Activated T-helper 1 cell treated with anti-CD3 and anti-CD28 coated beads, Interleukin-12 subunit alpha, Interleukin-12 subunit beta, Interleukin-2, Interleukin-4 antibody, amounts not matched to agents 30 ng/mL and 10 ng/mL and 1 ng/mL, durations not matched to agents 14 hours and 24 hours and 36 hours (primary cell): ENCODE data around the gene TRPC4. TPM values are rescaled to one million over a fixed set of nuclear protein-coding genes. Genes with fewer than 3 reads are reported as not detected.

ENCODE experiments used
- DNase-seq: peaks from one replicate; pipeline ENCODE4 v3.0.0; 2021; ENCODE audit warnings: low spot score
- H3K27ac Mint-ChIP-seq: one replicate; pipeline ENCODE4 v1.8.0; 2021; ENCODE audit warnings: mild to moderate bottlenecking, mixed read lengths
- H3K27me3 Mint-ChIP-seq: one replicate; pipeline ENCODE4 v1.8.0; 2022; ENCODE audit warnings: mild to moderate bottlenecking, moderate library complexity, mixed read lengths; ENCODE audit not compliant: insufficient read depth
- H3K36me3 Mint-ChIP-seq: one replicate; pipeline ENCODE4 v1.8.0; 2021; ENCODE audit warnings: low read depth, mixed read lengths
- H3K4me1 Mint-ChIP-seq: one replicate; pipeline ENCODE4 v1.8.0; 2021; ENCODE audit warnings: low read depth, mixed read lengths
- H3K4me3 Mint-ChIP-seq: one replicate; pipeline ENCODE4 v1.8.0; 2021; ENCODE audit warnings: mild to moderate bottlenecking, moderate library complexity, mixed read lengths
- H3K9me3 Mint-ChIP-seq: one replicate; pipeline ENCODE4 v1.8.0; 2021; ENCODE audit warnings: mixed read lengths
- intact Hi-C: fragments of 100-400 bp; cut with micrococcal nuclease; formaldehyde crosslinking; loops from one replicate; pipeline ENCODE4 v1.15.1; 2024
- total RNA-seq: library from RNA; stranded (reverse); gene quantifications from 2 replicates; pipeline ENCODE4 v1.2.3, GENCODE V29; 2022

TRPC4 gene
- total RNA-seq, 1 donor from 2014 or later = not detected

GRCh38 chr13:37884026-37884425 lies 14.5 kb upstream of the TRPC4 start:
- intact Hi-C loops = no loop called here
- Mint-ChIP-seq H3K27me3 (no peaks in the 10 kb centered on the region), H3K4me3 (no peak overlapping the region), H3K27ac (no peak overlapping the region), H3K4me1 (no peaks in the 10 kb centered on the region), H3K9me3 (no peaks in the 10 kb centered on the region), H3K36me3 (no peaks in the 10 kb centered on the region)
- no peak for DNase-seq

GRCh38 chr13:37878921-37879320 lies 9.3 kb upstream of the TRPC4 start:
- no peak overlapping the region for H3K27ac Mint-ChIP-seq
- DNase-seq = no peak
- no peaks in the 10 kb centered on the region for H3K36me3 Mint-ChIP-seq
- intact Hi-C loops = no loop called here
- H3K27me3 Mint-ChIP-seq = no peaks in the 10 kb centered on the region
- H3K4me1 Mint-ChIP-seq = no peaks in the 10 kb centered on the region
- H3K9me3 Mint-ChIP-seq = no peaks in the 10 kb centered on the region
- no peak overlapping the region for H3K4me3 Mint-ChIP-seq

- no peaks in the 10 kb centered on the region for H3K4me1 Mint-ChIP-seq
- H3K27me3 Mint-ChIP-seq = no peaks in the 10 kb centered on the region
- H3K4me3 Mint-ChIP-seq = no peak overlapping the region
- H3K27ac Mint-ChIP-seq = no peak overlapping the region
- intact Hi-C loops = no loop called here
- no peak for DNase-seq
- no peaks in the 10 kb centered on the region for H3K36me3 Mint-ChIP-seq
- no peaks in the 10 kb centered on the region for H3K9me3 Mint-ChIP-seq
Measured at GRCh38 chr13:37878496-37878895, 8.9 kb upstream of the TRPC4 start.

DNA sequence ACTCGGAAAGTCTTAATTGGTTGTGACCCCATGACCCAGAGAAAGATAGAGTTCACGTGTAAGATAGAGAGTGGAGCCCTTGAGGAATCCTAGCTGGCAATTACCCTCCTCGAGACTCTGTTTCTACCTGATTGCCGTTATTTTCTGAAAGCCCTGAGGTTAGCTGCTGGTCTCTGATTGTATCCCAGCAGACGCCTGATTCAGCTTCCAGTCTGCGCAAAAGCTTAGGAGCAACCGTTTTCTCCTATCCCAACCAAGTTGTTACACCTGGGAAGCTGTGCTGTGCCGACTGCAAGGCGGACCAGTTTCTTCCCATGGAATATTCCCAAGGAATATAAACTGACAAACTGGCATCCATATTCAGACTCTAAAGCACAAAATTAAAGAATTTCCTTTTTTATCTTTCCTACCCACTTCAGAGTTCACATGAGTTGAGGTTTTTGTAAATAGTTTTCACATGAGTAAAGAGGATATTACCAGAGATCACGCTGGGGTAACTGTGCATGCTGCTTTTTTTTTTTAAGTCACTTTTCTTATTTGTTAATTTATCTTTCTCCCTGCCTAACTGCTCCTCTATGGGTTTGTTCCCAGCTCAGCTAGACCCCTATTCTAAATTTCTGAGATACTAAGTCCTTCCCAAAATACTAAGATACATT lies 1.5 kb upstream of the TRPC4 start:
- intact Hi-C loops = no loop called here
- H3K4me1 Mint-ChIP-seq = no peaks in the 10 kb centered on the region
- DNase-seq = no peak
- H3K27ac Mint-ChIP-seq = no peak overlapping the region
- no peak overlapping the region for H3K4me3 Mint-ChIP-seq
- no peaks in the 10 kb centered on the region for H3K36me3 Mint-ChIP-seq
- H3K27me3 Mint-ChIP-seq = peaks cover 30% of the 10 kb centered on the region
- no peaks in the 10 kb centered on the region for H3K9me3 Mint-ChIP-seq

DNA sequence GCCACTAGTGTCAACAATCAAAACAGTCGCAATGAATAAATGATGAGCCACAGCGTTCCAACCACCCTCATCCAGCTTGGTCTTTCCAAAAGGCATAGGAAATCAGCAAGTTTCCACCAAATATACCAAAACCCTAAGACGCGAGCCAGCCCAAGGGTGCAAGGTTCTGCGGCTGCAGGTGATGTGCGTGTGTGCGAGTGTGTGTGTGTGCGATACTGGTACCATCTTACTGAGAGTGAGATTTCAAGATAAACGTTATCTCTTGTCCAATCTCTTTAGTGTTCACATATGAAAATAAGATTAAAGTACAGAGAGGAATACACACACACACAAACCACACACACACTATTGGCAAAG lies 895 bp upstream of the TRPC4 start:
- H3K27ac Mint-ChIP-seq = no peak overlapping the region
- no peak overlapping the region for H3K4me3 Mint-ChIP-seq
- H3K4me1 Mint-ChIP-seq = no peaks in the 10 kb centered on the region
- DNase-seq = no peak
- H3K9me3 Mint-ChIP-seq = no peaks in the 10 kb centered on the region
- H3K36me3 Mint-ChIP-seq = no peaks in the 10 kb centered on the region
- intact Hi-C loops = no loop called here
- peaks cover 30% of the 10 kb centered on the region for H3K27me3 Mint-ChIP-seq

DNA sequence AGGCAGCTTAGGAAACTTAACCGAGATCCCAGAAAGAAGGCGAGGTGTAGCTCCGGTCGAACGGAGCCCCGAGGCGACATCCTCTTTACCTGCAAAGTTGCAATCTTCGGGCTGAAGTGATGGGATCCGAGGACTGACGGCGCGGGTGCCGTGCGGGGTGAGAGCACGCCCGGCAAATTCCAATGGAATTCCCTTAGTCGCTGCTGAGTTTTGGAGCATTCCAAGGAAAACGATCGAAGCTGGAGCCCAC lies 141 bp downstream of the TRPC4 start:
- Mint-ChIP-seq H3K4me3 (no peak overlapping the region), H3K27ac (no peak overlapping the region), H3K27me3 (peaks cover 30% of the 10 kb centered on the region), H3K36me3 (no peaks in the 10 kb centered on the region), H3K9me3 (no peaks in the 10 kb centered on the region), H3K4me1 (no peaks in the 10 kb centered on the region)
- intact Hi-C loops = no loop called here
- no peak for DNase-seq

GRCh38 chr13:37868691-37869505 lies 674 bp downstream of the TRPC4 start:
- no peak overlapping the region for H3K4me3 Mint-ChIP-seq
- H3K27me3 Mint-ChIP-seq = peaks cover 30% of the 10 kb centered on the region
- no peaks in the 10 kb centered on the region for H3K36me3 Mint-ChIP-seq
- no peaks in the 10 kb centered on the region for H3K4me1 Mint-ChIP-seq
- no peak overlapping the region for H3K27ac Mint-ChIP-seq
- intact Hi-C loops = no loop called here
- DNase-seq = no peak
- no peaks in the 10 kb centered on the region for H3K9me3 Mint-ChIP-seq

DNA sequence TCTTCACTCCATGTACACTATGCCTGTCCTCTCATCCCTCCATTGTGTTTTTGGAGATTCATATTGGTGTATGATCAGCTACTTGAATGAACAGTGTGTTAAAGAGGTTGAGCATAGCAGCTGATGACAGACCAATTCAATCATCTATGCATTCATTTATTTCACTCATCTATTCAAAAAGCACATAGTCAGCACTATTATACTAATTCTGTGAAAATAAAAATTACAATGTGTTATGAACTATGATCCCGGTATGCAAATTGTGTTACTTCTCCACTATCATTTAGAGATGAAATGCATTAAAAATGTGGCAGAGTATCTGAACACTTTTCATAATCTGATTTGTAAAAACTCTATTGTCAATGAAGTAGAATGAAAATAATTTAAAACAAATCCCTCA lies 5.9 kb downstream of the TRPC4 start:
- Mint-ChIP-seq H3K36me3 (no peaks in the 10 kb centered on the region), H3K27ac (no peak overlapping the region), H3K4me3 (no peak overlapping the region), H3K27me3 (peaks cover 2% of the 10 kb centered on the region), H3K4me1 (no peaks in the 10 kb centered on the region), H3K9me3 (no peaks in the 10 kb centered on the region)
- no peak for DNase-seq
- intact Hi-C loops = no loop called here

GRCh38 chr13:37835392-37835791 lies 34.2 kb downstream of the TRPC4 start:
- Mint-ChIP-seq H3K9me3 (peaks cover 8% of the 10 kb centered on the region), H3K4me3 (no peak overlapping the region), H3K36me3 (no peaks in the 10 kb centered on the region), H3K4me1 (no peaks in the 10 kb centered on the region), H3K27me3 (no peaks in the 10 kb centered on the region), H3K27ac (no peak overlapping the region)
- intact Hi-C loops = no loop called here
- no peak for DNase-seq

GRCh38 chr13:37833411-37833810 lies 36.2 kb downstream of the TRPC4 start:
- H3K36me3 Mint-ChIP-seq = no peaks in the 10 kb centered on the region
- no peaks in the 10 kb centered on the region for H3K4me1 Mint-ChIP-seq
- DNase-seq = no peak
- no peak overlapping the region for H3K4me3 Mint-ChIP-seq
- H3K9me3 Mint-ChIP-seq = peaks cover 12% of the 10 kb centered on the region
- no peak overlapping the region for H3K27ac Mint-ChIP-seq
- intact Hi-C loops = no loop called here
- H3K27me3 Mint-ChIP-seq = no peaks in the 10 kb centered on the region

DNA sequence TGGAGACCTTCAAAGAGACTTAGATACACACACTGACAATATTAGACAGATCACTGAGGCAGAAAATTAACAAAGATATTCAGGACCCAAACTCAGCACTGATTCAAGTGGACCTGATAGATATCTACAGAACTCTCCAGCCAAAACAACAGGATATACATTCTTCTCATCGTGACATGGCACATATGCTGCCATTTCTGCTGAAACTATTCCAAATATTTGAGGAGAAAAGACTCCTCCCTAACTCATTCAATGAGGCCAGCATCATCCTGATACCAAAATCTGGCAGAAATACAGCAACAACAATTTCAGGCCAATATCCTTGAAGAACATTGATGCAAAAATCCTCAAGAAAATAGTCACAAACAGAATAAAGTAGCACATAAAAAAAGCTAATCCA lies 53.3 kb downstream of the TRPC4 start:
- Mint-ChIP-seq H3K4me3 (no peak overlapping the region), H3K9me3 (peaks cover 38% of the 10 kb centered on the region)
- intact Hi-C loops = no loop called here

DNA sequence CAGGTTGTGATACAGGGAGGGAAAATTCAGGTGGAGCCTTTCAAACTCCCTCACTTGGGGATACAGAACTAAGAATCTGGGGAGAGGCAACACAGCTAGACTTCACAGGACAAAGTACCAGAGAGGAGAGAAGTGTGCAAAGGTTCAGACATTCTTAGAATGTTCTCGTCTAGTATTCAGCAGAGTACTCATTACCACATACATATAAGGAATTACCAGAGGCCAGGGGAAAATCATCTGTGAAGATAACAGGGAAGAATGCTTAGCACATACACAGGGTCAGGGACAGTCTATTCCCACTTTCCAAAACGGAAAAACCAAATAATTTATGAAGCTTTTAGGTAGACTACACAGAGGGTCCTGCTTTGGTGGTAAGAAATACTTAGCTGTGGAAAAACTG lies 58.1 kb downstream of the TRPC4 start:
- intact Hi-C loops = no loop called here

More for the DNA sequence above, 53.3 kb downstream of the TRPC4 start:
- Mint-ChIP-seq H3K4me1 (no peaks in the 10 kb centered on the region), H3K27me3 (no peaks in the 10 kb centered on the region), H3K36me3 (no peaks in the 10 kb centered on the region), H3K27ac (no peak overlapping the region)
- no peak for DNase-seq

GRCh38 chr13:37806666-37807065 lies 62.9 kb downstream of the TRPC4 start:
- no peak for DNase-seq
- Mint-ChIP-seq H3K27ac (no peak overlapping the region), H3K4me3 (no peak overlapping the region), H3K4me1 (no peaks in the 10 kb centered on the region), H3K27me3 (no peaks in the 10 kb centered on the region), H3K9me3 (peaks cover 5% of the 10 kb centered on the region), H3K36me3 (no peaks in the 10 kb centered on the region)
- intact Hi-C loops = no loop called here

More for the DNA sequence above, 58.1 kb downstream of the TRPC4 start:
- no peaks in the 10 kb centered on the region for H3K36me3 Mint-ChIP-seq
- peaks cover 7% of the 10 kb centered on the region for H3K9me3 Mint-ChIP-seq
- no peak for DNase-seq
- no peaks in the 10 kb centered on the region for H3K27me3 Mint-ChIP-seq
- H3K4me1 Mint-ChIP-seq = no peaks in the 10 kb centered on the region
- no peak overlapping the region for H3K27ac Mint-ChIP-seq
- H3K4me3 Mint-ChIP-seq = no peak overlapping the region

- Mint-ChIP-seq H3K36me3 (no peaks in the 10 kb centered on the region), H3K4me3 (no peak overlapping the region), H3K9me3 (no peaks in the 10 kb centered on the region), H3K27me3 (no peaks in the 10 kb centered on the region), H3K27ac (no peak overlapping the region), H3K4me1 (no peaks in the 10 kb centered on the region)
- intact Hi-C loops = no loop called here
- no peak for DNase-seq
Measured at GRCh38 chr13:37797631-37798030, 71.9 kb downstream of the TRPC4 start.
